Cardiac fibroblast (primary cell): ENCODE data around the gene WASHC3.

Source experiments
- DNase-seq, 2 donors: peaks; one replicate each; pipeline versions ENCODE4 v3.0.0 to v3.0.0-alpha.2; 2010; ENCODE audit warnings: low read depth in 2 of 2
- H3K4me3 ChIP-seq, 2 donors: replicated peaks in 1 of 2; 1 replicate in 1 of 2; 2 replicates in 1 of 2; pipeline ENCODE4 v1.5.1; 2011; ENCODE audit warnings: low read depth in 2 of 2, low read length in 2 of 2, mild to moderate bottlenecking in 2 of 2, moderate library complexity in 1 of 2
- TF ChIP-seq, protein P1 (sequence below): IDR thresholded peaks from one replicate; pipeline ENCODE4 v1.5.1; 2011; ENCODE audit warnings: low read depth, mild to moderate bottlenecking, low read length, inconsistent platforms

Gene WASHC3

GRCh38 chr12:102062419-102062806, 622 bp upstream of the WASHC3 start:
- no peak for DNase-seq
- TF ChIP-seq, protein P1, sequence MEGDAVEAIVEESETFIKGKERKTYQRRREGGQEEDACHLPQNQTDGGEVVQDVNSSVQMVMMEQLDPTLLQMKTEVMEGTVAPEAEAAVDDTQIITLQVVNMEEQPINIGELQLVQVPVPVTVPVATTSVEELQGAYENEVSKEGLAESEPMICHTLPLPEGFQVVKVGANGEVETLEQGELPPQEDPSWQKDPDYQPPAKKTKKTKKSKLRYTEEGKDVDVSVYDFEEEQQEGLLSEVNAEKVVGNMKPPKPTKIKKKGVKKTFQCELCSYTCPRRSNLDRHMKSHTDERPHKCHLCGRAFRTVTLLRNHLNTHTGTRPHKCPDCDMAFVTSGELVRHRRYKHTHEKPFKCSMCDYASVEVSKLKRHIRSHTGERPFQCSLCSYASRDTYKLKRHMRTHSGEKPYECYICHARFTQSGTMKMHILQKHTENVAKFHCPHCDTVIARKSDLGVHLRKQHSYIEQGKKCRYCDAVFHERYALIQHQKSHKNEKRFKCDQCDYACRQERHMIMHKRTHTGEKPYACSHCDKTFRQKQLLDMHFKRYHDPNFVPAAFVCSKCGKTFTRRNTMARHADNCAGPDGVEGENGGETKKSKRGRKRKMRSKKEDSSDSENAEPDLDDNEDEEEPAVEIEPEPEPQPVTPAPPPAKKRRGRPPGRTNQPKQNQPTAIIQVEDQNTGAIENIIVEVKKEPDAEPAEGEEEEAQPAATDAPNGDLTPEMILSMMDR: no peak
- H3K4me3 ChIP-seq: peak overlapping the region in 1 of 2 donors; percentile 24

DNA sequence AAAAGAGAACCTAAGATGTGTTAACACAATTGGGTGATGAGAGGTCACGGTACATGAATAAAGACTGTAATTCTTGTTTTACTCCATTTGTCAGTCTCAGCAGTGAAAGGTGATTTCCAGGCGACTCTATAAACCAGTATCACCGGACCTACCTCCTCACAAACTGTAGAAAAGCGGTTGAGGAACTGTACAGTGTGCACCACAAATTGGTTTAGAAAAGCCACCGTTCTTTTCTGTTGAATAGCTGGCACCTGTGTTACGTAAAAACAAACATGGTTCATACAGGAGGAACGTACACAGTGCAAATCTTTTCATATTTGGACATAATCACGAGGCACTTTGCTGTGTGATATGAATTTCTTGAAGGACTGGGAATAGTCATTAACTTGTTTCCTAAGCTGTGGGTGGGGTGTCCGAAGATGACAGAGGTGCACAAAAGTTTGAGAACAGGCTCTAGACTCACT, 663 bp downstream of the WASHC3 start:
- DNase-seq: peak in 1 of 2 donors; percentile 25

DNA sequence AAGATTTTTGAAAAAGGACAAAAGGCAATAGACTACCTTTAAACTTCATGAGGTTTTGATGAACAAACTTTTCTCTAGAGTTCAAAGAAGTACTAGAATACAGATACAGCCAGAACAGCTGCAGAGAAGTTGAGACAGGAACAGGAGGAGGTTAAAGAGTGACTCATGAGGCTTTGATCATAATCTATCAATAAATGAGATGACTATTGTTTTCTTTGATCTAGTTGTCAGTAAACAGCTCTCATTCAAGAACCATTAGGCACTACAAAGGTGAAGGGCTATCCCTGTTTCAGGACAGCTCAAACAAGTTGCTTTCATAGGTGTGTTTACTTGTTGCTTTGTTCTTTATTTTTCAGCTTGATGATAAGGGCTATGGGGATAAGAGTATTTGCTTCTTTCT, 2.4 kb downstream of the WASHC3 start:
- no peak overlapping the region for H3K4me3 ChIP-seq
- TF ChIP-seq, protein P1: no peak
- no peak for DNase-seq

More for the DNA sequence above, 663 bp downstream of the WASHC3 start:
- H3K4me3 ChIP-seq: peak overlapping the region; percentile 85 to 91
- TF ChIP-seq, protein P1: no peak

GRCh38 chr12:102054345-102054744, 7.4 kb downstream of the WASHC3 start:
- TF ChIP-seq, protein P1: no peak
- DNase-seq: no peak
- no peak overlapping the region for H3K4me3 ChIP-seq

- TF ChIP-seq, protein P1: no peak
- DNase-seq: no peak
Measured at GRCh38 chr12:102053062-102053349, 8.8 kb downstream of the WASHC3 start.

DNA sequence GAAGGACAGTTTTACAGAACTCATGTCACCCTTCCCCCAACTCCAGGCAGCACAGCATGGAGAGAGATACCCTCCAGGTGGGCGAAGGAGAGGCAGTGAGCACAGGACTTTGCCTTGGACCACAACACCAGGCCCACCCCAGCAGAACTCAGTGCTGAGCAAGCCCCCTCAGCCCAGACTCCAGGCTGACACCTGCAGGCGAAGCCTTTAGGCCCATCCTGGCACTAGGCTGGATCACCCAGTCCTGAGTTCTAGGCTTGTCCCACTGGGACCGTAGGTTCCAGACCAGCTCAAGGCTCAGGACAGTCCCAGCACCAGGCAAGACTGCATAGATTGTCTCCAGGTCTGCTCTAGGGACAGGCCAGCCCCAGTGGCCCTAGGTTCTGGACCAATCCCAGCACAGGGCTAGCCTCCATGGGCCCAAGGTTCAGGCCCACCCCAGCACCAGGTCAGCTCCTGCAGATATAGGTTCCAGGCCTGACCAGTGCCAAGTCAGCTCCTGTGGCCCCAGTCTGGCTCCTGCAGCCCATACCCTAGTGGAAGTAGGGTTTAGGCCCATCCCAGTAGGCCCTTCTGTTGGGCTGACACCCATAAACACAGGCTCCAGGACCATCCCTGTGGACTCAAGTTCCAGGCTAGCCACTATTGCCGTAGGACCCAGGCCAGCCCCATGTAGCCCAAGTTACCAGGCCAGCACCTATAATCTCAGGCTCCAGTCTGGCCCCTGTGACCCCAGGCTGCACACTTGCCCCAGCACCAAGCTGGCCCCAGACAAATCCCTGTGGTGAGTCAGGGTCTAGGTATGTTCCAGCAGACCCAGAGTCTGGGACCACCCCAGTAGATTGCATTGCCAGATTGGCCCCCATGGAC, 9.4 kb downstream of the WASHC3 start:
- no peak overlapping the region for H3K4me3 ChIP-seq
- DNase-seq: no peak
- TF ChIP-seq, protein P1: no peak

More at GRCh38 chr12:102053062-102053349, 8.8 kb downstream of the WASHC3 start:
- H3K4me3 ChIP-seq: no peak overlapping the region
